Measurements from ENCODE around the gene TPRA1.
A peak's percentile ranks its signal among the peaks of the same experiment; 100 is the strongest.
"Not testable (repeated sequence)": the region's sequence is repeated elsewhere in the genome, so short reads cannot be mapped to it uniquely, and the experiment has no call there.

TPRA1 gene

GRCh38 chr3:127610105-127610504 lies 19.6 kb upstream of the TPRA1 start:
- H3K4me3 ChIP-seq (ENCODE audit: low read length), result no peak overlapping the region
- TF ChIP-seq, protein P1, sequence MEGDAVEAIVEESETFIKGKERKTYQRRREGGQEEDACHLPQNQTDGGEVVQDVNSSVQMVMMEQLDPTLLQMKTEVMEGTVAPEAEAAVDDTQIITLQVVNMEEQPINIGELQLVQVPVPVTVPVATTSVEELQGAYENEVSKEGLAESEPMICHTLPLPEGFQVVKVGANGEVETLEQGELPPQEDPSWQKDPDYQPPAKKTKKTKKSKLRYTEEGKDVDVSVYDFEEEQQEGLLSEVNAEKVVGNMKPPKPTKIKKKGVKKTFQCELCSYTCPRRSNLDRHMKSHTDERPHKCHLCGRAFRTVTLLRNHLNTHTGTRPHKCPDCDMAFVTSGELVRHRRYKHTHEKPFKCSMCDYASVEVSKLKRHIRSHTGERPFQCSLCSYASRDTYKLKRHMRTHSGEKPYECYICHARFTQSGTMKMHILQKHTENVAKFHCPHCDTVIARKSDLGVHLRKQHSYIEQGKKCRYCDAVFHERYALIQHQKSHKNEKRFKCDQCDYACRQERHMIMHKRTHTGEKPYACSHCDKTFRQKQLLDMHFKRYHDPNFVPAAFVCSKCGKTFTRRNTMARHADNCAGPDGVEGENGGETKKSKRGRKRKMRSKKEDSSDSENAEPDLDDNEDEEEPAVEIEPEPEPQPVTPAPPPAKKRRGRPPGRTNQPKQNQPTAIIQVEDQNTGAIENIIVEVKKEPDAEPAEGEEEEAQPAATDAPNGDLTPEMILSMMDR (conservative IDR thresholded peaks at IDR 0.05; ENCODE audit: low read length), result no peak

GRCh38 chr3:127608362-127608718 lies 17.8 kb upstream of the TPRA1 start:
- DNase-seq (ENCODE audit: low read depth), result no peak
- TF ChIP-seq, protein P1 (conservative IDR thresholded peaks at IDR 0.05; ENCODE audit: low read length), result no peak
- H3K4me3 ChIP-seq (ENCODE audit: low read length), result no peak overlapping the region

More at GRCh38 chr3:127610105-127610504, 19.6 kb upstream of the TPRA1 start:
- DNase-seq (ENCODE audit: low read depth), result peak; percentile 31

DNA sequence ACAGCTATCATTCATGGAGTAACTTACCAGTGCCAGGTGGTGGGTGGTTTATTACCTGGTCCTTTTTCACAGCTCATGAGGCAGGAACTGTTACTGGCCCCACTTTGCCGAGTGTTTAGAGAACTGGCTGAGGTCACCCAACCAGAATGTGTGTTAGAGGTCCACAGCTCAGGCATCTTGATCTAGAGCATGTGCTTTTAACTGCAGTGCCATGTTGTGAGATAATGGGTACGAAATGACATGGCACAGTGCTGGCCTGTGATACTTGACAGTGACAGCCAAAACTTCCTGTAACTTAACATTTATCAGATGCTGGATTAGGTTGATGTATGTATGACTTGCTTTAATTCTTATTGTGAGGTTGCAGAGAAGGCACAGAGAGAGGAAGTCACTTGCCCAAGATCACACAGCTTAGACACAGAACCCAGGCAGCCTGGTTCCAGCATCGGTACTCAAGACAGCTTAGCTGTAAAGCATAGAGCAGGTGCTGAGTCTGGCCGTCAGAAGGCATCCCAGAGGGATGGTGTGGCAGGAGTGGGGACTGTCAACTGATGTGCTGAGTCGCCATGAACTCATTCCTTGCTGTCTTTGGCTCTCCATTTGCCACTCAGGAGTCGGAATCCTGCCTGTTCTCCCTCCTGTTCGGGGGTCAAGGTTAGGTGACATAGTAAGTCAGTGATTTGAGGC lies 17.3 kb upstream of the TPRA1 start:
- TF ChIP-seq, protein P1 (conservative IDR thresholded peaks at IDR 0.05; ENCODE audit: low read length), result no peak
- H3K4me3 ChIP-seq (ENCODE audit: low read length), result no peak overlapping the region
- DNase-seq (ENCODE audit: low read depth), result no peak

- TF ChIP-seq, protein P1 (conservative IDR thresholded peaks at IDR 0.05; ENCODE audit: low read length), result no peak
- DNase-seq (ENCODE audit: low read depth), result no peak
- no peak overlapping the region for H3K4me3 ChIP-seq (ENCODE audit: low read length)
These were observed 16.6 kb upstream of the TPRA1 start for GRCh38 chr3:127606981-127607595.

DNA sequence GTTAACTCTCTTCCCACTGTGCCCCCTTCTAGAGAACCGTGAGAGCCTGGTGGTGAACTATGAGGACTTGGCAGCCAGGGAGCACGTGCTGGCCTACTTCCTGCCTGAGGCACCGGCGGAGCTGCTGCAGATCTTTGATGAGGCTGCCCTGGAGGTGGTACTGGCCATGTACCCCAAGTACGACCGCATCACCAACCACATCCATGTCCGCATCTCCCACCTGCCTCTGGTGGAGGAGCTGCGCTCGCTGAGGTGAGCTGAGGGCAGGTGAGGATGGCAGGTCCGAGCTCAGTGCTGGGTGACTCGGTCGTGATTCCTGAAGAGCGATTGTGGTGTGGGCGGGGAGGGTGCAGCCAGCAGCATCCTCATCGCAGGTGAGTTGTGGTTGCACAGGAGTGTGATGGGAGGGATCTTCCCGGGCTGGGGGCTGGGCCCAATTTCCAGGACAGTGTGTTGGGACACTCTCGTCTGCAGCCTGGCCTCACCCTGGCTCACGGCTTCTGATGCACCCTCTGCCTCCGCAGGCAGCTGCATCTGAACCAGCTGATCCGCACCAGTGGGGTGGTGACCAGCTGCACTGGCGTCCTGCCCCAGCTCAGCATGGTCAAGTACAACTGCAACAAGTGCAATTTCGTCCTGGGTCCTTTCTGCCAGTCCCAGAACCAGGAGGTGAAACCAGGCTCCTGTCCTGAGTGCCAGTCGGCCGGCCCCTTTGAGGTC lies 15.7 kb upstream of the TPRA1 start:
- DNase-seq (ENCODE audit: low read depth), result no peak
- TF ChIP-seq, protein P1 (conservative IDR thresholded peaks at IDR 0.05; ENCODE audit: low read length), result no peak
- no peak overlapping the region for H3K4me3 ChIP-seq (ENCODE audit: low read length)

GRCh38 chr3:127605547-127605946 lies 15.0 kb upstream of the TPRA1 start:
- H3K4me3 ChIP-seq (ENCODE audit: low read length); DNase-seq (ENCODE audit: low read depth): not testable (repeated sequence)

DNA sequence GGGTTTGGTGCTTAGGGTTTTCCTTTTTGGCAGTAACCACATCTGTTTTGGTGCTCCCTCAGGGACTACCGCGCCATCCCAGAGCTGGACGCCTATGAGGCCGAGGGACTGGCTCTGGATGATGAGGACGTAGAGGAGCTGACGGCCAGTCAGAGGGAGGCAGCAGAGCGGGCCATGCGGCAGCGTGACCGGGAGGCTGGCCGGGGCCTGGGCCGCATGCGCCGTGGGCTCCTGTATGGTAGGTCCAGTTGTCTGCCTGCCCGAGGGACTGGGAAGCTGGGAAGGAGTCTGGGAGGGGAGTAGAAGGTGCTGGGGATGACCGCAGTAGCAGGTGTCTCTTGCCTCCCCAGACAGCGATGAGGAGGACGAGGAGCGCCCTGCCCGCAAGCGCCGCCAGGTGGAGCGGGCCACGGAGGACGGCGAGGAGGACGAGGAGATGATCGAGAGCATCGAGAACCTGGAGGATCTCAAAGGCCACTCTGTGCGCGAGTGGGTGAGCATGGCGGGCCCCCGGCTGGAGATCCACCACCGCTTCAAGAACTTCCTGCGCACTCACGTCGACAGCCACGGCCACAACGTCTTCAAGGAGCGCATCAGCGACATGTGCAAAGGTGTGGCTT lies 14.1 kb upstream of the TPRA1 start:
- no peak overlapping the region for H3K4me3 ChIP-seq (ENCODE audit: low read length)

More for the DNA sequence above, 14.1 kb upstream of the TPRA1 start:
- TF ChIP-seq, protein P1 (conservative IDR thresholded peaks at IDR 0.05; ENCODE audit: low read length), result no peak
- no peak for DNase-seq (ENCODE audit: low read depth)
